BLaER1 treated with 17β-estradiol and CSF1 and Interleukin-3, amounts not matched to agents 10 nM and 100 nM (cell line): ENCODE data around the gene DLG5.

Experiments
- H3K27ac ChIP-seq, 11 experiments: shearing (Covaris generic); formaldehyde crosslinking; 2 replicates each; pipeline ENCODE4 v1.8.1; 2022
- H3K27me3 ChIP-seq, 11 experiments: shearing (Covaris generic); formaldehyde crosslinking; 2 replicates each; pipeline ENCODE4 v1.8.1; 2022
- H3K36me3 ChIP-seq, 11 experiments: shearing (Covaris generic); formaldehyde crosslinking; 2 replicates each; pipeline ENCODE4 v1.8.1; 2022
- H3K4me1 ChIP-seq, 10 experiments: shearing (Covaris generic); formaldehyde crosslinking; 2 replicates each; pipeline ENCODE4 v1.8.1; 2022
- H3K4me2 ChIP-seq, 11 experiments: shearing (Covaris generic); formaldehyde crosslinking; 2 replicates each; pipeline ENCODE4 v1.8.1; 2022
- H3K4me3 ChIP-seq, 10 experiments: shearing (Covaris generic); formaldehyde crosslinking; 2 replicates each; pipeline ENCODE4 v1.8.1; 2022
- H3K9ac ChIP-seq, 11 experiments: shearing (Covaris generic); formaldehyde crosslinking; 2 replicates each; pipeline ENCODE4 v1.8.1; 2022
- H3K9me3 ChIP-seq, 11 experiments: shearing (Covaris generic); formaldehyde crosslinking; replicated peaks in 1 of 11; 2 replicates each; pipeline ENCODE4 v1.8.1; 2022
- H4K20me1 ChIP-seq, 11 experiments: shearing (Covaris generic); formaldehyde crosslinking; 2 replicates each; pipeline ENCODE4 v1.8.1; 2022
- Cebpa-rat ChIP-seq, 11 experiments: shearing (Covaris generic); IDR thresholded peaks; 2 replicates each; pipeline ENCODE4 v1.8.1; 2022

Gene DLG5

GRCh38 chr10:77955136-77955535 lies 28.6 kb upstream of the DLG5 start:
- H4K20me1 ChIP-seq = no peaks in the 10 kb centered on the region
- H3K4me2 ChIP-seq = no peak overlapping the region
- H3K4me3 ChIP-seq = no peak overlapping the region
- H3K9me3 ChIP-seq = peaks cover 35 to 53% (median 44%) of the 10 kb centered on the region in 11 experiments
- no peak overlapping the region for H3K9ac ChIP-seq
- no peaks in the 10 kb centered on the region; a peak in 1 of 22 replicates for H3K36me3 ChIP-seq
- H3K4me1 ChIP-seq = no peaks in the 10 kb centered on the region
- no peaks in the 10 kb centered on the region for H3K27me3 ChIP-seq
- no peak overlapping the region for H3K27ac ChIP-seq
- no peak for TF ChIP-seq Cebpa-rat (IDR thresholded peaks at IDR 0.05)

- Histone ChIP-seq H4K20me1 (no peaks in the 10 kb centered on the region), H3K36me3 (no peaks in the 10 kb centered on the region; a peak in 1 of 22 replicates), H3K27ac (no peak overlapping the region), H3K27me3 (no peaks in the 10 kb centered on the region), H3K9me3 (peaks cover 44 to 58% (median 52%) of the 10 kb centered on the region in 11 experiments), H3K4me3 (no peak overlapping the region), H3K4me1 (no peaks in the 10 kb centered on the region), H3K9ac (no peak overlapping the region), H3K4me2 (no peak overlapping the region)
- no peak for TF ChIP-seq Cebpa-rat (IDR thresholded peaks at IDR 0.05)
Observed at GRCh38 chr10:77949167-77949566, 22.6 kb upstream of the DLG5 start.

- H3K4me3 ChIP-seq = no peak overlapping the region
- H4K20me1 ChIP-seq = no peaks in the 10 kb centered on the region
- no peak for TF ChIP-seq Cebpa-rat (IDR thresholded peaks at IDR 0.05)
- H3K4me2 ChIP-seq = no peak overlapping the region
- no peaks in the 10 kb centered on the region for H3K4me1 ChIP-seq
- no peak overlapping the region for H3K27ac ChIP-seq
- no peaks in the 10 kb centered on the region; a peak in 1 of 22 replicates for H3K36me3 ChIP-seq
- no peak overlapping the region for H3K9ac ChIP-seq
- H3K27me3 ChIP-seq = no peaks in the 10 kb centered on the region
- H3K9me3 ChIP-seq = peaks cover 20 to 27% (median 23%) of the 10 kb centered on the region in 11 experiments
Observed at GRCh38 chr10:77946084-77946483, 19.5 kb upstream of the DLG5 start.

GRCh38 chr10:77944519-77944918 lies 18.0 kb upstream of the DLG5 start:
- H3K4me1 ChIP-seq = no peaks in the 10 kb centered on the region
- no peak overlapping the region for H3K27ac ChIP-seq
- H3K27me3 ChIP-seq = no peaks in the 10 kb centered on the region
- H4K20me1 ChIP-seq = no peaks in the 10 kb centered on the region
- no peak overlapping the region for H3K4me3 ChIP-seq
- no peaks in the 10 kb centered on the region for H3K36me3 ChIP-seq
- no peak overlapping the region for H3K9ac ChIP-seq
- no peak for TF ChIP-seq Cebpa-rat (IDR thresholded peaks at IDR 0.05)
- H3K9me3 ChIP-seq = peaks cover 6 to 12% (median 7%) of the 10 kb centered on the region in 11 experiments; a peak in 18 of 22 replicates
- H3K4me2 ChIP-seq = no peak overlapping the region

GRCh38 chr10:77943121-77943901 lies 16.8 kb upstream of the DLG5 start:
- H3K4me1 ChIP-seq = no peaks in the 10 kb centered on the region
- H3K27me3 ChIP-seq = no peaks in the 10 kb centered on the region
- no peak overlapping the region for H3K4me2 ChIP-seq
- no peak overlapping the region for H3K9ac ChIP-seq
- H3K4me3 ChIP-seq = no peak overlapping the region
- H4K20me1 ChIP-seq = no peaks in the 10 kb centered on the region
- H3K36me3 ChIP-seq = no peaks in the 10 kb centered on the region
- no peak for TF ChIP-seq Cebpa-rat (IDR thresholded peaks at IDR 0.05)
- no peaks in the 10 kb centered on the region for H3K9me3 ChIP-seq
- H3K27ac ChIP-seq = no peak overlapping the region

GRCh38 chr10:77941790-77942189 lies 15.2 kb upstream of the DLG5 start:
- no peaks in the 10 kb centered on the region for H3K4me1 ChIP-seq
- no peak for TF ChIP-seq Cebpa-rat (IDR thresholded peaks at IDR 0.05)
- H3K9ac ChIP-seq = no peak overlapping the region
- H3K36me3 ChIP-seq = no peaks in the 10 kb centered on the region
- H3K27me3 ChIP-seq = no peaks in the 10 kb centered on the region
- no peak overlapping the region for H3K4me3 ChIP-seq
- H4K20me1 ChIP-seq = no peaks in the 10 kb centered on the region
- H3K9me3 ChIP-seq = no peaks in the 10 kb centered on the region
- no peak overlapping the region for H3K27ac ChIP-seq
- H3K4me2 ChIP-seq = no peak overlapping the region

GRCh38 chr10:77940627-77941026 lies 14.1 kb upstream of the DLG5 start:
- H3K9ac ChIP-seq = no peak overlapping the region
- TF ChIP-seq Cebpa-rat (IDR thresholded peaks at IDR 0.05) = no peak

GRCh38 chr10:77940225-77940624 lies 13.7 kb upstream of the DLG5 start:
- Histone ChIP-seq H4K20me1 (no peaks in the 10 kb centered on the region), H3K9me3 (no peaks in the 10 kb centered on the region), H3K36me3 (no peaks in the 10 kb centered on the region), H3K27ac (no peak overlapping the region), H3K4me3 (no peak overlapping the region), H3K27me3 (no peaks in the 10 kb centered on the region), H3K4me1 (no peaks in the 10 kb centered on the region), H3K4me2 (no peak overlapping the region), H3K9ac (no peak overlapping the region)
- TF ChIP-seq Cebpa-rat (IDR thresholded peaks at IDR 0.05) = no peak

More at GRCh38 chr10:77940627-77941026, 14.1 kb upstream of the DLG5 start:
- no peak overlapping the region for H3K4me3 ChIP-seq
- H3K27ac ChIP-seq = no peak overlapping the region
- H3K27me3 ChIP-seq = no peaks in the 10 kb centered on the region
- H3K36me3 ChIP-seq = no peaks in the 10 kb centered on the region
- H4K20me1 ChIP-seq = no peaks in the 10 kb centered on the region
- H3K9me3 ChIP-seq = no peaks in the 10 kb centered on the region
- no peaks in the 10 kb centered on the region for H3K4me1 ChIP-seq
- H3K4me2 ChIP-seq = no peak overlapping the region

- H3K27ac ChIP-seq = no peak overlapping the region
- H3K27me3 ChIP-seq = no peaks in the 10 kb centered on the region
- no peak overlapping the region for H3K4me2 ChIP-seq
- no peaks in the 10 kb centered on the region for H3K36me3 ChIP-seq
- TF ChIP-seq Cebpa-rat (IDR thresholded peaks at IDR 0.05) = no peak
- no peak overlapping the region for H3K4me3 ChIP-seq
- no peaks in the 10 kb centered on the region for H3K9me3 ChIP-seq
- H3K9ac ChIP-seq = no peak overlapping the region
- no peaks in the 10 kb centered on the region for H4K20me1 ChIP-seq
- H3K4me1 ChIP-seq = no peaks in the 10 kb centered on the region
Observed at GRCh38 chr10:77939561-77940001, 13.0 kb upstream of the DLG5 start.
